CD4-positive, CD25-positive, alpha-beta regulatory T cell (primary cell): ENCODE results near the gene NEDD9. TPM values are rescaled to one million over a fixed set of nuclear protein-coding genes. Genes with fewer than 3 reads are reported as not detected.

Experiments used
- ATAC-seq, 2 donors: fragments of 150-1000 bp; cut with Tn5 transposase; one replicate each; pipeline ENCODE4 v1.10.0; 2021; ENCODE audit warnings: low read depth in 2 of 2, moderate number of reproducible peaks in 2 of 2, moderate library complexity in 1 of 2
- DNase-seq, 3 donors: peaks; one replicate each; pipeline versions ENCODE4 v3.0.0 to v3.0.0-alpha.2; 2012 to 2022; ENCODE audit warnings: mixed read lengths in 1 of 3
- H3K27ac ChIP-seq: one replicate; pipeline ENCODE4 v1.7.0; 2013; ENCODE audit warnings: mild to moderate bottlenecking, low read length; ENCODE audit not compliant: insufficient read depth, poor library complexity, severe bottlenecking
- H3K27me3 ChIP-seq: one replicate; pipeline ENCODE4 v1.7.0; 2013; ENCODE audit warnings: low read length; ENCODE audit not compliant: control insufficient read depth, insufficient read depth
- H3K36me3 ChIP-seq: one replicate; pipeline ENCODE4 v1.7.0; 2013; ENCODE audit warnings: mild to moderate bottlenecking, low read length, moderate library complexity; ENCODE audit not compliant: control insufficient read depth, insufficient read depth
- H3K4me1 ChIP-seq: 2 replicates; pipeline ENCODE4 v1.7.0; 2013; ENCODE audit warnings: mild to moderate bottlenecking, low read length; ENCODE audit not compliant: insufficient read depth, control insufficient read depth, poor library complexity, severe bottlenecking
- H3K4me3 ChIP-seq: one replicate; pipeline ENCODE4 v1.7.0; 2013; ENCODE audit warnings: low read depth, mild to moderate bottlenecking, low read length, moderate library complexity
- H3K9me3 ChIP-seq, 2 experiments: 1 replicate in 1 of 2; 2 replicates in 1 of 2; pipeline ENCODE4 v1.7.0; 2013; ENCODE audit warnings: low read length in 2 of 2, mild to moderate bottlenecking in 1 of 2, moderate library complexity in 1 of 2; ENCODE audit not compliant: control insufficient read depth in 2 of 2
- H3K27ac Mint-ChIP-seq, 3 donors: one replicate each; pipeline ENCODE4 v1.8.0; 2020 to 2022; ENCODE audit warnings: mild to moderate bottlenecking in 3 of 3, mixed read lengths in 3 of 3, moderate library complexity in 2 of 3
- H3K27me3 Mint-ChIP-seq: one replicate; pipeline ENCODE4 v1.8.0; 2022; ENCODE audit warnings: mild to moderate bottlenecking, mixed read lengths
- H3K36me3 Mint-ChIP-seq: one replicate; pipeline ENCODE4 v1.8.0; 2020; ENCODE audit warnings: mixed read lengths
- H3K4me1 Mint-ChIP-seq, 4 donors: one replicate each; pipeline ENCODE4 v1.8.0; 2020 to 2022; ENCODE audit warnings: mixed read lengths in 4 of 4, mild to moderate bottlenecking in 1 of 4
- H3K4me3 Mint-ChIP-seq, 4 donors: one replicate each; pipeline ENCODE4 v1.8.0; 2020 to 2022; ENCODE audit warnings: mild to moderate bottlenecking in 4 of 4, mixed read lengths in 4 of 4, moderate library complexity in 3 of 4
- H3K9me3 Mint-ChIP-seq, 7 donors: one replicate each; pipeline ENCODE4 v1.8.0; 2020 to 2022; ENCODE audit warnings: mixed read lengths in 7 of 7, mild to moderate bottlenecking in 3 of 7, moderate library complexity in 2 of 7
- polyA plus RNA-seq, 4 donors: library from polyadenylated mRNA; unstranded; fragments of 300-500 nt; fragmentation: Illumina TruSeq; gene quantifications; one replicate each; pipeline ENCODE4 v1.2.3, GENCODE V29; 2021
- total RNA-seq: library from RNA; stranded (reverse); gene quantifications from one replicate; pipeline ENCODE4 v1.2.3, GENCODE V29; 2022

Gene NEDD9
- total and polyA plus RNA-seq, 5 donors from 2014 or later: 18.1 to 104 (median 20.0) TPM

DNA sequence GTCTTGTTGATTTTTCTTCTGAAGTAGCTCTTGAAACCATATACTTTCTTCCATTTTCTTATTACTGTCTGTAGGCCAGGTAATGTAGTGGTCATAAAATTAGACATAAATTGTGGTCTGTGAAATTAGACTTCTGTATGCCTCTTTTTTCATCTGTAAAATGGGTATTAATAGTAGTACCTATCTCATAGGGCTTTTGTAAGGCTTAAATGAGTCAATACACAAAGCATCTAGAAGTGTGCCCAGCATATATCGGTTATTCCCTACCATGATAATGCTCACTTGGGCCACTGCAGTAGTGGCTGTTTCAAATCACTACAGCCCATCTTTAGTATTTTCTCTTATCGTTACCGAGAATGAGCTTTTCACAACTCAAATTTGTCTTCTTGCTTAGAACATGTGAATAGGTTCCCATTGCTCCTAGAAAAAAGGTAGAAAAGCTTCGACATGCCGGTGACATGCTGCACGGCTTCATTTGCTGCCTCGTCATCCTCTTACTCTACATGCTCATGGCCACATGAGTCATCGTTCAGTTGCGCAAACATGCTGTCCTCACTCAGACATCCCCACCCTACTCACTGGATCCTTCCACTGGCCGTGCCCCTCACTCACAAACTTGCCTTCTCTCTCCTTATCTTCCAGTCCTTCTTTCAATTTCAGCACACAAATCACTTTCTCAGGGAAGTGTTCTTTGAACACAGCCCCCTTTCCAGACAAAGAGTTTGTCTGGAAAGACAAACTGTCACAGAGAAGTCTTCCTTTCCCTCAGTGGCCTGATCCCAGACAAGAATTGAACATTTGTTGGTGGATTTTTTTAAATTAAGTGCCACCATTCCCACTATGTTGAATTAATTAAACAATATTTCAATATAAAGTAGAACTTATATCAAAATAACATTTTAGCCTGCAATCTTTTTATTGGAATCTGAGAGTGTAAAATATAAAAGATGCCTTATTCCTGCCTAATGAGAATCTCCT is 88.8 kb downstream of the NEDD9 start:
- no peak overlapping the region for H3K27ac Mint-ChIP-seq
- H3K27me3 ChIP-seq: no peaks in the 10 kb centered on the region
- ATAC-seq: no peak
- peaks cover 5% of the 10 kb centered on the region for H3K27me3 Mint-ChIP-seq
- DNase-seq: no peak
- peaks cover 3% of the 10 kb centered on the region for H3K4me1 ChIP-seq
- no peak overlapping the region for H3K4me3 ChIP-seq
- H3K36me3 ChIP-seq: no peaks in the 10 kb centered on the region
- no peaks in the 10 kb centered on the region for H3K36me3 Mint-ChIP-seq
- peaks cover 0 to 8% (median 2%) of the 10 kb centered on the region in 4 donors for H3K4me1 Mint-ChIP-seq
- H3K9me3 ChIP-seq: no peaks in the 10 kb centered on the region
- no peak overlapping the region for H3K4me3 Mint-ChIP-seq
- H3K9me3 Mint-ChIP-seq: peaks cover 0 to 2% (median 0%) of the 10 kb centered on the region in 7 donors
- H3K27ac ChIP-seq: no peak overlapping the region

DNA sequence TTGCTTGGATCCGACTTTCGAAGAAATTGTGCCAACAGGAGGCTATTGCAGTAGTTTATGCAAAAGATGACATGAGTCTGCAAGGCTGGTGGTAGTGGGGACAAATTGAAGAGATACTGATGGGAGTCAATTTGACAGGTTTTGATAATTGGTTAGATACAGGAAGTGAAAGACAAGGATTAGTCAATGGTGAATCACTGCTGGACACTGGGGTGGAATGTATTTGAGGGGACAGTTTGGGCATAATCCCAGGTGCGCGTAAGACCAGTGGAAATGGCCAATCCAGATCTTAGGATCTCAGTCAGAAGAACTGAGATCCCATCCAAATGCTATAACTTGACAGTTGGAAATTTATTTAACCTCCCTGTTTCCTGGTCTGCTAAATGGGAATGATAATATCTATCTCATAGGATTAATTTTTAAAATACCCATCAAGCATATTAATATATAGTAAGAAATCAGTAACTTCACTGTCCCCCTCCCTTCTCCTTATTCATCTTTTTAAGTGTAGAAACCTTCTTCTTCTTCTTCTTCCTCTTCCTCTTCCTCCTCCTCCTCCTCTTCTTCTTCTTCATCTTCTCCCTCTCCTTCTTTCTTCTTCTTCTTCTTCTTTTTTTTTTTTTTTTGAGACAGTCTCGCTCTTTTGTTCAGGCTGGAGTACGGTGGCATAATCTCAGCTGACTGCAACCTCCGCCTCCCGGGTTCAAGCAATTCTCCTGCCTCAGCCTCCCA is 90.0 kb downstream of the NEDD9 start:
- Mint-ChIP-seq H3K27ac (no peak overlapping the region), H3K27me3 (no peaks in the 10 kb centered on the region), H3K36me3 (no peaks in the 10 kb centered on the region), H3K4me1 (peaks cover 0 to 12% (median 2%) of the 10 kb centered on the region in 4 donors), H3K9me3 (peaks cover 0 to 2% (median 0%) of the 10 kb centered on the region in 7 donors), H3K4me3 (no peak overlapping the region)
- H3K9me3 ChIP-seq: no peaks in the 10 kb centered on the region
- H3K4me1 ChIP-seq: peaks cover 3% of the 10 kb centered on the region
- no peak for DNase-seq
- no peaks in the 10 kb centered on the region for H3K27me3 ChIP-seq
- no peak for ATAC-seq
- H3K36me3 ChIP-seq: no peaks in the 10 kb centered on the region
- H3K27ac ChIP-seq: no peak overlapping the region
- no peak overlapping the region for H3K4me3 ChIP-seq

DNA sequence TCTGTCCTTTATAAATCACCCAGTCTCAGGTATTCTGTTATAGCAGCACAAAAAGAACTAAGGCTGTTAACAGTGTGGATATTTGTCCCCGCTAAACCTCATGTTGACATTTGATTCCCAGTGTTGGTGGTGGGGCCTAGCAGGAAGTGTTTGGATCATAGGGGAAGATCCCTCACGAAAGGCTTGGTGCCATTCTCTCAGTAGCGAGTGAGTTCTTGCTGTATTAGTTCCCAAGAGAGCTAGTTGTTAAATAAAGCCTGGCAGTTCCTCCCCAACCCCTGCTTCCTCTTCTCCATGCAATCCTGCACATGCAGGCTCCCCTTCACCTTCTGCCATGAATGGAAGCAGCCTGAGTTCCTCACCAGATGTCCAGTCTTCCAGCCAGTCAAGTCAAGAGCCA is 91.2 kb downstream of the NEDD9 start:
- Histone ChIP-seq H3K9me3 (no peaks in the 10 kb centered on the region), H3K27me3 (no peaks in the 10 kb centered on the region), H3K27ac (no peak overlapping the region), H3K36me3 (no peaks in the 10 kb centered on the region), H3K4me1 (peaks cover 3% of the 10 kb centered on the region), H3K4me3 (no peak overlapping the region)
- DNase-seq (no peak), ATAC-seq (no peak)
- H3K4me3 Mint-ChIP-seq: no peak overlapping the region
- no peaks in the 10 kb centered on the region for H3K27me3 Mint-ChIP-seq
- no peaks in the 10 kb centered on the region for H3K36me3 Mint-ChIP-seq
- H3K4me1 Mint-ChIP-seq: peaks cover 0 to 12% (median 2%) of the 10 kb centered on the region in 4 donors
- peaks cover 0 to 2% (median 0%) of the 10 kb centered on the region in 7 donors for H3K9me3 Mint-ChIP-seq
- H3K27ac Mint-ChIP-seq: no peak overlapping the region

DNA sequence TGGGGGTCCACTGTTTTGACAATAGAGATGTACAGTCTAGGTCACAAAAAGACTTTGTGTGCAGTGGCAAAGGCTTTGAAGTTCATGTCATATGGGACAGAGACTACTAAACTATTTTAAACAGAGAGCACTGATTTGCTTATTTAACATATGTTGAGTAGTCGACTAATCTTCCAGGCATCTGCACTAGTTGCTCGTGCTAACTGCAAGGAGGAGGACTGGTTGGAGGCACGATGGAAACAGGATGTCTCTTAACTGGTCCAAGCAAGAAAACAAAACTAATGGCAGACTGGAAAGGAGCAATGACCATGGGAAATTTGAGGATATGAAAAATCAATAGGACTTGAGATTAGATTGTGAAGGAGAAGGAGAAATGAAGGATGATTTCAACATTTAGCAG is 92.4 kb downstream of the NEDD9 start:
- Histone ChIP-seq H3K27ac (no peak overlapping the region), H3K27me3 (no peaks in the 10 kb centered on the region), H3K36me3 (peaks cover 7% of the 10 kb centered on the region), H3K4me1 (peaks cover 3% of the 10 kb centered on the region), H3K9me3 (no peaks in the 10 kb centered on the region), H3K4me3 (no peak overlapping the region)
- Mint-ChIP-seq H3K9me3 (peaks cover 0 to 2% (median 0%) of the 10 kb centered on the region in 7 donors), H3K4me1 (peaks cover 0 to 12% (median 2%) of the 10 kb centered on the region in 4 donors), H3K27ac (no peak overlapping the region), H3K4me3 (no peak overlapping the region), H3K27me3 (no peaks in the 10 kb centered on the region), H3K36me3 (peaks cover 5% of the 10 kb centered on the region)
- DNase-seq: no peak
- ATAC-seq: no peak

DNA sequence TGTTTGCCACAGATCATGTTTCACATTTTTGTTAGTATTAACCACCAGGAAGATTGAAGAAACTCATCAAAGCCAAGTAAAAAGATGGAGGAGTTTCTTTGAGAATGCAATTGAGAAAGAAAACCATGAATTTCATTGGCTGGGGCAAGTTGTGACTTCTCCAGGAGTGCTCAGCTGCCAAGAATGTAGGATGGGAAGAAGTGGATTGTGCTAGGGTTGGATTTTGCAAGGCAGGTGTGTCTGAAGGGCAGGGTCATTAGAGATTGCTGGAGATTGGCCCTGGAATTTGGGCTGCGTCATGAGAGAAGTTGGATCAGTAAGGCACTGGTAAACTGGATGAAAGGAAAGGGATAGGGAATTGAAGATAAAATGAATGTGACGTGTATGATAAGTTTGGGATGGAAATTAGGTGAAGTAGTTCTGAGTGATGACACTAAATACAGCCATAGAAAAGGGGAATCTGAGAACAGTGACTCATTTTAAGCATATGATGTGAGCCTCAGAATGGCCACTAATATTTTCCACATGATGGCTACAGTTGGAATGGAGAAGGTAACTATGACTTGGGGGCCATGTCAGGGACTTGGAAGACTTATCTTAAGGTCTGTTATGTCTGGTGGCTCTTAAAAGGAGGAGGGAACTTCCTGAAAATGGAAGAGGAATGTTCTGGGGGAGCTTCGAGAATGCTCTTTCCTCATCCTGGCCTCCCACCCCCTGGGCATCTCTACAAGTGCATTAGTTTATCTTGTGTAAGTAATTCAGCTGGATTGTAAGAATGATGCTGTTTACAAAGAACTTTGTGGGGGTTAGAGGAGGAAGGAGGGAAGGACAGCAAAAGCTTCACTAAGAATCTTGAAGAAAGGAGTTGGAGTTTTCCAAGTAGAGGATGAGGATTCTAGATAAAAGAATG is 93.2 kb downstream of the NEDD9 start:
- peaks cover 0 to 2% (median 0%) of the 10 kb centered on the region in 7 donors for H3K9me3 Mint-ChIP-seq
- ATAC-seq: no peak
- H3K4me1 ChIP-seq: no peaks in the 10 kb centered on the region
- H3K36me3 Mint-ChIP-seq: peaks cover 11% of the 10 kb centered on the region
- DNase-seq: no peak
- H3K36me3 ChIP-seq: peaks cover 14% of the 10 kb centered on the region
- H3K27me3 Mint-ChIP-seq: no peaks in the 10 kb centered on the region
- peaks cover 0 to 12% (median under 1%) of the 10 kb centered on the region in 4 donors for H3K4me1 Mint-ChIP-seq
- H3K4me3 ChIP-seq: no peak overlapping the region
- H3K4me3 Mint-ChIP-seq: no peak overlapping the region
- H3K27me3 ChIP-seq: no peaks in the 10 kb centered on the region
- H3K27ac ChIP-seq: no peak overlapping the region
- no peaks in the 10 kb centered on the region for H3K9me3 ChIP-seq
- H3K27ac Mint-ChIP-seq: no peak overlapping the region

DNA sequence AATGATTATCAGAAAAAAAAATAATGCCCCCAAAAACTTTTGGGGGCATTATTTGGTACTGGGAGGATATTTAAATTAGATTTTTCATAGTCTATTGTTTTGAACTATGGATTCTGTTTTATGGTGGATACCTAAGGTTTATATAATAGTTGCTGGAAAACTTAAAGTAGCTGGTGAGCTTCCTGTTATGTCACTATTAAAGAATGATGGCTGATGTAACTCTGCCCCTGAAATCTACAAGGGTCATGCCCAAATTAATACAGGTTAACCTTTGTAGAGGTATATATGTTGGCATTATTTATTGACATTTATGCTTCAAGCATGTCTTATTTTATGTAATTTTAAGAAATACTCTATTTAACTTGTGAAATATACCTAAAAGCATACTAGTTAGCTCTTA is 95.7 kb downstream of the NEDD9 start:
- Histone ChIP-seq H3K4me3 (no peak overlapping the region), H3K27me3 (no peaks in the 10 kb centered on the region), H3K4me1 (no peaks in the 10 kb centered on the region), H3K36me3 (peaks cover 16% of the 10 kb centered on the region), H3K9me3 (no peaks in the 10 kb centered on the region), H3K27ac (no peak overlapping the region)
- ATAC-seq: no peak
- peaks cover 14% of the 10 kb centered on the region for H3K36me3 Mint-ChIP-seq
- H3K27me3 Mint-ChIP-seq: no peaks in the 10 kb centered on the region
- peaks cover 0 to 2% (median 0%) of the 10 kb centered on the region in 7 donors for H3K9me3 Mint-ChIP-seq
- H3K4me1 Mint-ChIP-seq: peaks cover 0 to 17% (median 4%) of the 10 kb centered on the region in 4 donors
- H3K4me3 Mint-ChIP-seq: no peak overlapping the region
- H3K27ac Mint-ChIP-seq: no peak overlapping the region
- DNase-seq: no peak
